IMR-90 (cell line): ENCODE measurements around the gene RBMS3. TPM values are rescaled to one million over a fixed set of nuclear protein-coding genes. Genes with fewer than 3 reads are reported as not detected.

Source experiments
- ATAC-seq: fragments of 200-7000 bp; cut with Tn5 transposase; 2 replicates; pipeline ENCODE4 v1.9.1; 2020; ENCODE audit warnings: low read depth, mild to moderate bottlenecking, moderate library complexity
- BruUV-seq: library from RNA; stranded (reverse); fragments of 400-500 nt; replicated peaks from 2 replicates; lab custom pipeline; 2021; lab: Mats Ljungman, UMichigan
- CTCF ChIA-PET: fragments of 300-600 bp; formaldehyde crosslinking; extraction: SDS; loops from one replicate; lab custom pipeline; 2021; ENCODE audit warnings: antibody characterized with exemption; lab: Yijun Ruan, JAX
- POLR2A ChIA-PET: fragments of 300-600 bp; sonication (Branson Sonifier 250); formaldehyde crosslinking; loops from one replicate; lab custom pipeline; 2022; ENCODE audit warnings: antibody characterized with exemption; ENCODE audit not compliant: unreplicated experiment; lab: Charles Lee
- DNase-seq: peaks from one replicate; pipeline ENCODE4 v3.0.0; 2013
- H2AFZ ChIP-seq: replicated peaks from 2 replicates; pipeline ENCODE3; 2013; ENCODE audit warnings: low read length, mild to moderate bottlenecking; ENCODE audit not compliant: poor library complexity
- H2AK5ac ChIP-seq: 2 replicates; pipeline ENCODE4 v1.6.1; 2013; ENCODE audit warnings: low read depth, low read length, inconsistent platforms
- H2AK9ac ChIP-seq: replicated peaks from 2 replicates; pipeline ENCODE3; 2013; ENCODE audit warnings: mild to moderate bottlenecking, low read depth, low read length, moderate library complexity; ENCODE audit not compliant: poor library complexity
- H2BK120ac ChIP-seq: 2 replicates; pipeline ENCODE4 v1.6.1; 2013; ENCODE audit warnings: low read depth, low read length, inconsistent platforms
- H2BK15ac ChIP-seq: 3 replicates; pipeline ENCODE4 v1.6.1; 2013; ENCODE audit warnings: low read depth, low read length, inconsistent platforms
- H2BK20ac ChIP-seq: 2 replicates; pipeline ENCODE4 v1.6.1; 2013; ENCODE audit warnings: low read depth, mild to moderate bottlenecking, inconsistent platforms, low read length, moderate library complexity
- H2BK5ac ChIP-seq: 2 replicates; pipeline ENCODE4 v1.6.1; 2013; ENCODE audit warnings: mild to moderate bottlenecking, low read depth, low read length, inconsistent platforms; ENCODE audit not compliant: poor library complexity, severe bottlenecking
- H3K14ac ChIP-seq: replicated peaks from 2 replicates; pipeline ENCODE4 v1.6.1; 2013; ENCODE audit warnings: low read depth, low read length, inconsistent platforms
- H3K18ac ChIP-seq: 2 replicates; pipeline ENCODE4 v1.6.1; 2013; ENCODE audit warnings: low read depth, low read length, control low read depth
- H3K23ac ChIP-seq: 2 replicates; pipeline ENCODE4 v1.6.1; 2013; ENCODE audit warnings: low read depth, low read length, inconsistent platforms
- H3K27ac ChIP-seq: 2 replicates; pipeline ENCODE4 v1.5.1; 2013; ENCODE audit warnings: mild to moderate bottlenecking, control low read depth, low read length; ENCODE audit not compliant: insufficient read depth
- H3K27me3 ChIP-seq: 2 replicates; pipeline ENCODE4 v1.6.1; 2013; ENCODE audit warnings: low read length; ENCODE audit not compliant: control insufficient read depth, insufficient read depth
- H3K36me3 ChIP-seq: 2 replicates; pipeline ENCODE4 v1.6.1; 2013; ENCODE audit warnings: low read length, mixed read lengths; ENCODE audit not compliant: control insufficient read depth, insufficient read depth
- H3K4ac ChIP-seq: 2 replicates; pipeline ENCODE4 v1.6.1; 2013; ENCODE audit warnings: low read depth, low read length, inconsistent platforms
- H3K4me1 ChIP-seq: 2 replicates; pipeline ENCODE4 v1.6.1; 2013; ENCODE audit warnings: low read length, mixed read lengths; ENCODE audit not compliant: control insufficient read depth, insufficient read depth
- H3K4me2 ChIP-seq: 2 replicates; pipeline ENCODE4 v1.6.1; 2013; ENCODE audit warnings: low read depth, mild to moderate bottlenecking, control low read depth, low read length, moderate library complexity
- H3K4me3 ChIP-seq: 2 replicates; pipeline ENCODE4 v1.5.1; 2013; ENCODE audit warnings: low read depth, mild to moderate bottlenecking, control low read depth, low read length, moderate library complexity; ENCODE audit not compliant: insufficient read depth
- H3K56ac ChIP-seq: 2 replicates; pipeline ENCODE4 v1.6.1; 2013; ENCODE audit warnings: low read length, inconsistent platforms; ENCODE audit not compliant: insufficient read depth; ENCODE audit errors: extremely low read depth
- H3K79me1 ChIP-seq, 2 experiments: 2 replicates each; pipeline ENCODE4 v1.6.1; 2013; ENCODE audit warnings: low read length in 2 of 2, inconsistent platforms in 1 of 2, low read depth in 1 of 2
- H3K9ac ChIP-seq: 2 replicates; pipeline ENCODE4 v1.6.1; 2013; ENCODE audit warnings: low read depth, low read length, control low read depth
- H3K9me1 ChIP-seq: 2 replicates; pipeline ENCODE4 v1.6.1; 2013; ENCODE audit warnings: low read length, inconsistent platforms; ENCODE audit not compliant: insufficient read depth
- H3K9me3 ChIP-seq: 2 replicates; pipeline ENCODE4 v1.6.1; 2013; ENCODE audit warnings: low read length; ENCODE audit not compliant: control insufficient read depth, insufficient read depth
- H4K20me1 ChIP-seq: 2 replicates; pipeline ENCODE4 v1.6.1; 2013; ENCODE audit warnings: low read length, inconsistent platforms; ENCODE audit not compliant: insufficient read depth
- H4K5ac ChIP-seq: 2 replicates; pipeline ENCODE4 v1.6.1; 2013; ENCODE audit warnings: mild to moderate bottlenecking, low read depth, low read length, control low read depth
- H4K8ac ChIP-seq, 2 experiments: 2 replicates each; pipeline ENCODE4 v1.6.1; 2013; ENCODE audit warnings: low read depth in 2 of 2, low read length in 2 of 2, control low read depth in 1 of 2, inconsistent platforms in 1 of 2
- H4K91ac ChIP-seq: 2 replicates; pipeline ENCODE4 v1.6.1; 2013; ENCODE audit warnings: low read depth, low read length, inconsistent platforms; ENCODE audit not compliant: insufficient read depth
- BHLHE40 ChIP-seq: fragments of 150-350 bp; IDR thresholded peaks from 2 replicates; pipeline ENCODE4 v1.6.1; 2016; ENCODE audit warnings: mild to moderate bottlenecking, low read depth, low read length
- CEBPB ChIP-seq: IDR thresholded peaks from 2 replicates; pipeline ENCODE4 v1.6.1; 2012; ENCODE audit warnings: low read depth, low read length, improper control_type of control experiment
- CHD1 ChIP-seq: IDR thresholded peaks from 2 replicates; pipeline ENCODE4 v1.6.1; 2012; ENCODE audit warnings: low read depth, low read length, improper control_type of control experiment
- CTCF ChIP-seq: conservative IDR thresholded peaks from 2 replicates; pipeline ENCODE4 v1.5.1; 2012; ENCODE audit warnings: mild to moderate bottlenecking, low read depth, low read length, improper control_type of control experiment
- ELK1 ChIP-seq: fragments of 150-350 bp; IDR thresholded peaks from 2 replicates; pipeline ENCODE4 v1.6.1; 2016; ENCODE audit warnings: low read depth, mild to moderate bottlenecking, low read length, moderate library complexity, borderline replicate concordance
- FOS ChIP-seq: fragments of 150-350 bp; IDR thresholded peaks from 2 replicates; pipeline ENCODE4 v1.6.1; 2016; ENCODE audit warnings: low read depth, low read length
- MAFK ChIP-seq: IDR thresholded peaks from 2 replicates; pipeline ENCODE4 v1.6.1; 2012; ENCODE audit warnings: low read depth, low read length, improper control_type of control experiment
- MAZ ChIP-seq: IDR thresholded peaks from 2 replicates; pipeline ENCODE4 v1.6.1; 2012; ENCODE audit warnings: low read depth, mild to moderate bottlenecking, low read length, improper control_type of control experiment, moderate library complexity, borderline replicate concordance
- MXI1 ChIP-seq: IDR thresholded peaks from 2 replicates; pipeline ENCODE4 v1.6.1; 2012; ENCODE audit warnings: low read depth, mild to moderate bottlenecking, low read length, moderate library complexity, borderline replicate concordance
- NFE2L2 ChIP-seq: fragments of 150-350 bp; IDR thresholded peaks from 2 replicates; pipeline ENCODE4 v1.6.1; 2016; ENCODE audit warnings: low read depth, mild to moderate bottlenecking, low read length
- POLR2A ChIP-seq: IDR thresholded peaks from 2 replicates; pipeline ENCODE4 v1.6.1; 2012; ENCODE audit warnings: mild to moderate bottlenecking, low read depth, low read length
- RAD21 ChIP-seq: IDR thresholded peaks from 2 replicates; pipeline ENCODE4 v1.6.1; 2012; ENCODE audit warnings: low read length, improper control_type of control experiment
- RCOR1 ChIP-seq: IDR thresholded peaks from 2 replicates; pipeline ENCODE4 v1.6.1; 2012; ENCODE audit warnings: mild to moderate bottlenecking, low read length, improper control_type of control experiment; ENCODE audit not compliant: insufficient replicate concordance
- RFX5 ChIP-seq: IDR thresholded peaks from 2 replicates; pipeline ENCODE4 v1.8.0; 2012; ENCODE audit warnings: low read depth, mild to moderate bottlenecking, low read length, moderate library complexity
- SMC3 ChIP-seq: fragments of 150-350 bp; IDR thresholded peaks from 2 replicates; pipeline ENCODE4 v1.6.1; 2016; ENCODE audit warnings: low read depth, mild to moderate bottlenecking, antibody characterized with exemption, low read length, moderate library complexity
- USF2 ChIP-seq: fragments of 150-350 bp; IDR thresholded peaks from 2 replicates; pipeline ENCODE4 v1.6.1; 2017; ENCODE audit warnings: mild to moderate bottlenecking, antibody characterized with exemption, low read length, low read depth
- WGBS, 2 experiments: methylation state at CpG; one replicate each; pipeline versions ENCODE4 v1.1.5 to v1.1.7; 2013; ENCODE audit warnings: missing lambda C conversion rate in 2 of 2; ENCODE audit not compliant: insufficient read length in 1 of 2; ENCODE audit errors: extremely low coverage in 2 of 2; 5-methylcytosine and 5-hydroxymethylcytosine counted together
- dilution Hi-C: fragments of 300-500 bp; cut with HindIII; formaldehyde crosslinking; loops from one replicate; pipeline ENCODE4 v1.14.3; 2018; ENCODE audit warnings: low sequenced_read_pairs; ENCODE audit not compliant: unreplicated experiment
- in situ Hi-C: fragments of 300-500 bp; cut with MboI; formaldehyde crosslinking; loops from 3 replicates; pipeline ENCODE4 v1.14.3; 2019; ENCODE audit warnings: low sequenced_read_pairs, inconsistent platforms, mixed read lengths
- intact Hi-C: fragments of 100-400 bp; cut with micrococcal nuclease; formaldehyde crosslinking; loops from 2 replicates; pipeline ENCODE4 v1.10.0; 2022
- polyA plus RNA-seq, 3 experiments: library from polyadenylated mRNA; depleted of rRNA; stranded (reverse); fragments of >200 nt; gene quantifications; 2 replicates each; pipeline ENCODE4 v1.2.3, GENCODE V29; 2012; ENCODE audit warnings: low replicate concordance in 1 of 3
- total RNA-seq: library from RNA; depleted of rRNA; stranded (reverse); fragments of >200 nt; gene quantifications from 2 replicates; pipeline ENCODE4 v1.2.3, GENCODE V29; 2012

RBMS3 gene
- total and polyA plus RNA-seq, 2 of the 4 experiments (the other 2 are of a cell fraction), result 15.2 to 127 TPM

- POLR2A ChIA-PET, result no interaction called here
- no TSS peak for BruUV-seq
These were observed 279.0 kb downstream of the RBMS3 start for GRCh38 chr3:29559741-29560465.

More at GRCh38 chr3:29559741-29560465, 279.0 kb downstream of the RBMS3 start:
- intact Hi-C loops, result no loop called here
- TF ChIP-seq POLR2A, result no peak
- no peak for TF ChIP-seq FOS
- no peak for TF ChIP-seq USF2
- TF ChIP-seq CHD1, result no peak
- TF ChIP-seq CEBPB, result no peak
- TF ChIP-seq RFX5, result no peak
- no peak for TF ChIP-seq CTCF
- no peak for TF ChIP-seq MXI1
- no peak for TF ChIP-seq BHLHE40
- no peak for TF ChIP-seq ELK1
- TF ChIP-seq MAFK, result no peak
- no peak for TF ChIP-seq MAZ
- TF ChIP-seq SMC3, result no peak
- no peak for TF ChIP-seq RCOR1
- no peak for TF ChIP-seq NFE2L2
- TF ChIP-seq RAD21, result no peak
- no peak overlapping the region for H2BK5ac ChIP-seq
- WGBS, 2 experiments, result no CpG with 5 or more reads among the region's 1 CpG
- no peak overlapping the region for H2BK15ac ChIP-seq
- no peak overlapping the region for H2AK9ac ChIP-seq
- H3K27ac ChIP-seq, result no peak overlapping the region
- no peak overlapping the region for H2BK20ac ChIP-seq
- no peak overlapping the region for H2BK120ac ChIP-seq
- in situ Hi-C loops, result no loop called here
- H4K91ac ChIP-seq, result no peak overlapping the region
- H3K27me3 ChIP-seq, result no peaks in the 10 kb centered on the region
- H4K8ac ChIP-seq, result no peak overlapping the region
- H3K4ac ChIP-seq, result no peak overlapping the region
- H4K5ac ChIP-seq, result no peak overlapping the region
- H2AFZ ChIP-seq, result no peak overlapping the region
- no peak overlapping the region for H3K9ac ChIP-seq
- peaks cover 3 to 13% of the 10 kb centered on the region in 2 experiments; a peak in 3 of 4 replicates for H3K79me1 ChIP-seq
- H3K18ac ChIP-seq, result no peak overlapping the region
- DNase-seq (no peak), ATAC-seq (no peak)
- no peaks in the 10 kb centered on the region for H4K20me1 ChIP-seq
- dilution Hi-C loops, result no loop called here
- no peak overlapping the region for H3K4me3 ChIP-seq
- CTCF ChIA-PET, result no interaction called here
- H3K36me3 ChIP-seq, result no peaks in the 10 kb centered on the region
- no peak overlapping the region for H3K14ac ChIP-seq
- H3K9me3 ChIP-seq, result no peaks in the 10 kb centered on the region
- peaks cover 6% of the 10 kb centered on the region for H3K9me1 ChIP-seq
- H3K4me1 ChIP-seq, result peaks cover 12% of the 10 kb centered on the region
- H3K23ac ChIP-seq, result no peak overlapping the region
- H3K56ac ChIP-seq, result no peak overlapping the region
- no peak overlapping the region for H2AK5ac ChIP-seq
- no peak overlapping the region for H3K4me2 ChIP-seq
